NCI-H2227 (cell line): Measurements from ENCODE around the gene MCOLN1.
A peak's percentile ranks its signal among the peaks of the same experiment; 100 is the strongest.
"Not testable (repeated sequence)": the region's sequence is repeated elsewhere in the genome, so short reads cannot be mapped to it uniquely, and the experiment has no call there.

Experiments
- DNase-seq: peaks from one replicate; lab custom pipeline; 2025; ENCODE audit not compliant: unreplicated experiment; lab: John Stamatoyannopoulos, UW

The MCOLN1 gene

DNA sequence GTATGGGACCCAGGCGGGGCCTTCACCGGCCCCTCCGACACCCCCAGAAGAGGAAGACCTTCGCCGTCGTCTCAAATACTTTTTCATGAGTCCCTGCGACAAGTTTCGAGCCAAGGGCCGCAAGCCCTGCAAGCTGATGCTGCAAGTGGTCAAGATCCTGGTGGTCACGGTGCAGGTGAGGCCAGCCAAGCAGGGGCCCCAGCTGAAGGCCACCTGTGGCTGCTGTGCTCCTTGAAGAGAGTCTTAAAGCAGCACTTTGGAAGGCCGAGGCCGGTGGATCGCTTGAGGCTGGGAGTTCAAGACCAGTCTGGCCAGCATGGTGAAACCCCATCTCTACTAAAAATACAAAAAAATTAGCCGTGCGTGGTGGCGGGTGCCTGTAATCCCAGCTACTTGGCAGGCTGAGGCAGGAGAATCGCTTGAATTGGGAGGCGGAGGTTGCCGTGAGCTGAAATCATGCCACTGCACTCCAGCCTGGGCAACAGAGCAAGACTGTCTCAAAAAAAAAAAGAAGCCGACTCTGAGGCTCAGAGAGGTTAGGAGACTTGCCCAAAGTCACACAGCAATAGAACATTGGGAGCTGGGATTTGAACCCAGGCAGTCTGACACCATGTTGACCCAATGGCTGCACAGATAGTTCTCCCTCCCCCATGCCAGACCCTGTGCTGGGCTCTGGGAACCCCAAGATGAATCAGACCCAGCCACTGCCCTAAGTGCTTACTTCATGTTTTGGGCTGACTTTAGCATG lies 2.7 kb downstream of the MCOLN1 start:
- no peak for DNase-seq

DNA sequence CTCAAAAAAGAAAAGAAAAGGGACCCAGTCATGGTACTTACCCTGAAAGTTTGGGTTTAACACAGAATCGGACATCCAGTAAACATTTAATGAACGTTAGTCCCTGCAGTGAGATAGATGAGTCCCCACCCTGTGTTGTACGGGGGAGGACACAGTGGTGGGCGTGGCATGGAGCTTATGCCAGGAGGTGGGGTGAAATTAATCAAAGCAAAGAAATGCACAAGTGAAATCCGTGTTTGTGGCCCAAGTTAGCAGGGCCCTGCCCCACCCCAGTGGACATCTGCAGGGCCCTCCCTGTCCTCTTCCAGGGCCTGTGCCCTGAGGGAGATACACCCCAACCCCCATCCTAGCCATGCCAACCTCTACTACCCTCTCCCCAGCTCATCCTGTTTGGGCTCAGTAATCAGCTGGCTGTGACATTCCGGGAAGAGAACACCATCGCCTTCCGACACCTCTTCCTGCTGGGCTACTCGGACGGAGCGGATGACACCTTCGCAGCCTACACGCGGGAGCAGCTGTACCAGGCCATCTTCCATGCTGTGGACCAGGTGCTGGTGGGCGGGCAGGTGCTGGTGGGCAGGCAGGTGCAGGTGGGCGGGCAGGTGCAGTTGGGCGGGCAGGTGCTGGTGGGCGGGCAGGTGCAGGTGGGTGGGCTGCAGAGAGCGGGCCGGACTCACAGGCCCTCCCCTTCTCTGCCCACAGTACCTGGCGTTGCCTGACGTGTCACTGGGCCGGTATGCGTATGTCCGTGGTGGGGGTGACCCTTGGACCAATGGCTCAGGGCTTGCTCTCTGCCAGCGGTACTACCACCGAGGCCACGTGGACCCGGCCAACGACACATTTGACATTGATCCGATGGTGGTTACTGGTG lies 3.9 kb downstream of the MCOLN1 start:
- no peak for DNase-seq

DNA sequence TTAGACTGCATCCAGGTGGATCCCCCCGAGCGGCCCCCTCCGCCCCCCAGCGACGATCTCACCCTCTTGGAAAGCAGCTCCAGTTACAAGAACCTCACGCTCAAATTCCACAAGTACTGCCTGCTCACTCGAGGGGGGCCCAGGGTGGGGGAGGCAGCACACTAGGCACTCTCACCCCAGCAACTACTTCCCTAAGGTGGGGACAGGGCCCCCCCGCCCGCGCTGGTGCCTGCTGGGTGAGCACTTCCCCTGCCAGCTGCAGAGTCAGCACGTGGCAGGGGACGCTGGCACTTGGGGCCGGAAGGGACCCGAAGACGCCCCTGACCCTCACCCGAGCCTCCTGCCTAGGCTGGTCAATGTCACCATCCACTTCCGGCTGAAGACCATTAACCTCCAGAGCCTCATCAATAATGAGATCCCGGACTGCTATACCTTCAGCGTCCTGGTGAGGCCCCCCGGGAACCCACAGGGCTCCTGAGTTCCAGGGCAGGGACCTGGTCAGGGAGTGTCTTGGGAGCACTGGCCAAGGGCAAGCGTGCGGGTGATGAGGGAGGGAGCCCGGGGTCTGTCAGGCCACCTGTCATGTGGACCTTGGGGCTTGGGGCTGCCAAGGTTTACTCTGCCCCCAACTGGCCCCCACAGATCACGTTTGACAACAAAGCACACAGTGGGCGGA lies 5.2 kb downstream of the MCOLN1 start:
- no peak for DNase-seq

DNA sequence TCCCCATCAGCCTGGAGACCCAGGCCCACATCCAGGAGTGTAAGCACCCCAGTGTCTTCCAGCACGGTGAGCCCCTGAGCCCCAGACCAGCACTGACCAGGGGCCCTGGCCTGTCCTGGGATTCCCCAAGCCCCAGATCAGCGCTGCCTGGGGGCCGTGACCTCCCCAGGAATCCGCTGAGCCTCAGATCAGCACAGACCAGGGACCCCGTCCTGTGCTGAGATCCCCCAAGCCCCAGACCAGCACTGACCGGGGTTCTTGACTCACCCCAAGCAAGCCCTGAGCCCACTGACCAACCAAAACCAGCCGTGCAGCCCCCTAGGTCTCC lies 5.7 kb downstream of the MCOLN1 start:
- DNase-seq = no peak

DNA sequence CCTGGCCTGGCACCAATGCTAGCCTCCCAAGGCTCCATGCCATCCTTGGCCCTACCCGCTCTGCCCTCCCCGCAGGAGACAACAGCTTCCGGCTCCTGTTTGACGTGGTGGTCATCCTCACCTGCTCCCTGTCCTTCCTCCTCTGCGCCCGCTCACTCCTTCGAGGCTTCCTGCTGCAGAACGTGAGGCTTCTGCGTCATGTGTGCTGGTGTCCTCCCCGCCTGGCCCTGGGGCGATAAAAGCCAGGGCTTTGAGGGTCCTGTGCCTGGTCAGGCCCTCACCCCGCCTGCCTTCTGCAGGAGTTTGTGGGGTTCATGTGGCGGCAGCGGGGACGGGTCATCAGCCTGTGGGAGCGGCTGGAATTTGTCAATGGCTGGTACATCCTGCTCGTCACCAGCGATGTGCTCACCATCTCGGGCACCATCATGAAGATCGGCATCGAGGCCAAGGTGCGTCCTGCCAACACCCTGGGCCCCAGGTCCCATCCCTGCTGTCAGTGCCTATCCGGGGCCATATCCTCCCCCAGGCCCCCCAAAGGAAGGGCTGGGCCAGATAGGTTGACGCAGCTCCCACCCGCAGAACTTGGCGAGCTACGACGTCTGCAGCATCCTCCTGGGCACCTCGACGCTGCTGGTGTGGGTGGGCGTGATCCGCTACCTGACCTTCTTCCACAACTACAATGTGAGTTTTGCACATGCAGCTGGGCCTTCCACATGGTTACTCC lies 6.3 kb downstream of the MCOLN1 start:
- no peak for DNase-seq

DNA sequence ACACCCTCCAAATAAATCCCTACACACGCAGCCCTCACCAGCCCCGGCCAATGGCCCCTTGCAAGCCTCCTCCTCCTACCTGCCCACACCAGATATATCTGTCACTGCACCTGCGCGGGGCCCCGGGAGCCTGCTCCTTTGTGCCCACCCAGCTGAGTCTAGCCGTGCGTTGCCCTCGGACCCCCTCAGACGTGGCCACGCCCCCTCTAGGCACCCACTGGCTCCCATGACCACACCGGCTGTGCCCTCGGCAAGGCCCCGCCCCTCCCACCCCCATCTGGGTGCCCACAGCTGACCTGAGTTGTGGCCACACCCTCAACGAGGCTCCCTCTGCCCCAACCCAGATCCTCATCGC lies 6.8 kb downstream of the MCOLN1 start:
- no peak for DNase-seq

DNA sequence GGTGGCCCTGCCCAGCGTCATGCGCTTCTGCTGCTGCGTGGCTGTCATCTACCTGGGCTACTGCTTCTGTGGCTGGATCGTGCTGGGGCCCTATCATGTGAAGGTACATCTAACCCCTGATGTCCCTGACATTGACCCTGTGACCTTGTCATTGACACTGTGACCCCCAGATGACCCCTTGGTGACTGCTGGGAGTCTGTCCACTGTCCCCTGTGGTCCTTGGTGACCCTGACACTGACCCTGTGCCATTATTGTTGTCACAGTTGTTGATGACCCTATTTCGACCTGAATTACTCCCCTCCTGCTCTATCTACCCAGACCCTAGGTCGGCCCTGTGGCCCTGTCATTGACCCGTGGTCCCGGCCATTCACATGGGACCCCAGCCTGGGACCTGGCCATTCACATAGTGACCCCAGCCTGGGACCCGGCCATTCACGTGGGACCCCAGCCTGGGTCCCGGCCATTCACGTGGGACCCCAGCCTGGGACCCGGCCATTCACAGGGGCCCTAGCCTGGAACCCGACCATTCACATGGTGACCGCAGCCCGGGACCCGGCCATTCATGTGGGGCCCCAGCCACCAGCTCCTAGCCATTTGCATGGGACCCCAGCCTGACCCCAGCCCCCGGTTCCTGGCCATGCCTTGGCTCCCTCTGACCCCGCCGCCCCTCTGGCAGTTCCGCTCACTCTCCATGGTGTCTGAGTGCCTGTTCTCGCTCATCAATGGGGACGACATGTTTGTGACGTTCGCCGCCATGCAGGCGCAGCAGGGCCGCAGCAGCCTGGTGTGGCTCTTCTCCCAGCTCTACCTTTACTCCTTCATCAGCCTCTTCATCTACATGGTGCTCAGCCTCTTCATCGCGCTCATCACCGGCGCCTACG lies 7.4 kb downstream of the MCOLN1 start:
- no peak for DNase-seq

DNA sequence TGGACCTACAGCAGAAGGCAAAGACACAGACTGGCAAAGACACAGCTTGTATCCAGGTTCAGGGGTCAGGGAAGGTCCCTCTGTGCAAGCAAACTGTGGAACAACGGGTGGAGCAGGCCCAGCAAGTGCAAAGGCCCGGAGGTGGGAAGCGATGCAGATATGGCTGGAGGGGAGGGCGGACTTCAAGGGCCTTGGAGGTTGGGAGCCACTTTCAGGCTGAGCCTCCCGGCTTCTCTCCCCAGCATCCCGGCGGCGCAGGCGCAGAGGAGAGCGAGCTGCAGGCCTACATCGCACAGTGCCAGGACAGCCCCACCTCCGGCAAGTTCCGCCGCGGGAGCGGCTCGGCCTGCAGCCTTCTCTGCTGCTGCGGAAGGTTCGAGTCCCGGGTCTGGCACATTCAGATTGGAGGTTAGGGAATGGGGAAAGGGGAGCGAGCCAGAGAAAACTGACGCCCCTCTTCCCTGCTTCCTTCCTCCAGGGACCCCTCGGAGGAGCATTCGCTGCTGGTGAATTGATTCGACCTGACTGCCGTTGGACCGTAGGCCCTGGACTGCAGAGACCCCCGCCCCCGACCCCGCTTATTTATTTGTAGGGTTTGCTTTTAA lies 11.0 kb downstream of the MCOLN1 start:
- DNase-seq = peak; percentile 87

DNA sequence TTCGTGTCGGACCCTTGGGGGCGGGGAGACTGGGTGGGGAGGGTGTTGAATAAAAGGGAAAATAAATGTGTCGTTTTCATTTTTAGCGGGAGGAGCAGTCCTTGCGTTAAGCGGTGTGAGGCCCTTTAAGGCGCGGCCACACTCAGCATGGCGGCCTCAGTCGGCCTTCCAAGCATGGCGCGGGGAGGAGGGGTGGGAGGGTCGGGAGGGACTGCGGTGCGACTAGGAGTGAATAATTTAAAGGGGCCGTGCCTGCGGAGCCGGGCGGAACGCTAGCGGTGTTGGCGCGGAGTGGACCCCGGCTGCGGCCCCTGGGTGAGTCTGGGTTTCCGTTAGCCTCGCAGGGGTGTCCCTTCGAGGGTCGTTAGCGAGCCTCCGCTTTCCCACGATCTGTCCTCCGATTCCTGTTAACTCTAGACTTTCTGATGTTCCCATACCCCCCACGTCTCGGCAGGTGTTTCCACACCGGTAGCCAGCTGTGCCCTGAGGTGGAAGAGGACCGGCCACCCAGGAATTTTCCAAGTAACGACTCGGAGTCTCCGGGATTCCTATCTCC lies 11.6 kb downstream of the MCOLN1 start:
- peak; percentile 89 for DNase-seq

DNA sequence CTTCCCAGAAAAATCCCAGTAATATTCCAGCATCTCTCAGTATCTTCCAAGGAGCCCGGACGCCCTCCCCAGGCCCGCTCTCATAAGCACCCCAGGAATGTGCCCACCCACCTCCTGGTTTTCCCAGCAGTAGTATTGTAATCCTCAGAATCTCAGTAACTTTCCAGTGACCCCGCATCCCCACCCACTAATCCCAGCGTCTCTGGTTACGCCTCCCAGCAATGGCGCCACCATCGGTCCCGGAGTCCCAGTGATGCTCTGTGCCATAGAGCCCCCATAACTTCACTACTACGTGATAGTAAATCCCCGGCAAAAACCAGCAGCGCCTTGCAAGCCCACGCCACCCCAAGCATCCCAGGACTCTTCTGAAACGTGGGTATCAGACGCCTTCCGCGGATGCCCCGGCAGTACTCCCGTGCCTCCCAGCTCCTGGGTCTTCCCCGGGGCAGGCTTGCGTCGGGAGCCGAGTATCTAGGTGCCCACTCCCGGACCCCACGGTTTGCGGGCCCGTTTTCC lies 12.2 kb downstream of the MCOLN1 start:
- DNase-seq = peak; percentile 42

DNA sequence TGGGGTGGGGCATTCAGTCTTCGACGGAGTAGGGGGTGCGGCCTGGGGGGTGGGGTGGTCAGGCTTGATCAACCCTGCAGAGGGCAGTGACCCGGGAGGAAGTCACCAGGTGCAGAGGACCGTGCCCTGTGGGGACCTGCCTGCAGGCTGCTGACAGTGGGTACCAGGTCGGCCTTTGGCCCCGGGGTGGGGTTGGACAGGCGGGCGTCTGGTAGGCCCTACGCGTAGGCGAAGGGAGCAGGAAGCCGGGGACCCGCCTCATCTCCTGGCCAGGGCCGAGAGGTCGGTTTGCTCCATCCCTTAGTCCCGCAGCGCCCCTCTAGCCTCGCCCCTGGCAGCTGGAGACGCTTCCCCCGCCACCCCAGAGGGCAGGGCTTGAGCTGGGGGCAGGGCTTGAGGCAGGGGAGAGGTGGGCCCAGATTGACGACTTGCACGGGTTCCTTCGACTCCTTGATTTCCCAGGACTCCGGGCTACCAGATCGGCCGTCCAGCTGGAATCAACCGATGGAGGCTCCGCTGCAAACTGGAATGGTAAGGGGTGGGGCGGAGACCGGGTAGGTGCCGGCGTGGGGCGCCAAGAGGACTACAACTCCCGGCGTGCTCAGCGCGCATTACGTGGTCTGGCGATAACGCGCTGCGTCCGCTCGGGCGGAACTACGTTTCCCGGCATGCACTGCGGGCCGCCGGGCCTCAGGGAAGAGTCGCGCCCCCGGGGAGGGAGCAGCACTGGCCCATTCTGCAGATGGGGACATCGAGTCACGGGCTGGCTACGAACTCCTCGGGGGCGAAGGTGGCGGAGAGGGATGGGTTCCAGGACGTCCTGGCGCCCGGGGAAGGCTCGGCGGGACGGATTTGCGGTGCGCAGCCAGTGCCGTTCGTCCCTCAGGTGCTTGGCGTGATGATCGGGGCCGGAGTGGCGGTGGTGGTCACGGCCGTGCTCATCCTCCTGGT lies 12.9 kb downstream of the MCOLN1 start, which contains the start of gene PNPLA6:
Gene PNPLA6, plus strand, starts transcription at position 671 of the 951 bp plus-strand sequence. Its CDS starts 72 bp downstream, at position 743.
- DNase-seq = peak; percentile 93

DNA sequence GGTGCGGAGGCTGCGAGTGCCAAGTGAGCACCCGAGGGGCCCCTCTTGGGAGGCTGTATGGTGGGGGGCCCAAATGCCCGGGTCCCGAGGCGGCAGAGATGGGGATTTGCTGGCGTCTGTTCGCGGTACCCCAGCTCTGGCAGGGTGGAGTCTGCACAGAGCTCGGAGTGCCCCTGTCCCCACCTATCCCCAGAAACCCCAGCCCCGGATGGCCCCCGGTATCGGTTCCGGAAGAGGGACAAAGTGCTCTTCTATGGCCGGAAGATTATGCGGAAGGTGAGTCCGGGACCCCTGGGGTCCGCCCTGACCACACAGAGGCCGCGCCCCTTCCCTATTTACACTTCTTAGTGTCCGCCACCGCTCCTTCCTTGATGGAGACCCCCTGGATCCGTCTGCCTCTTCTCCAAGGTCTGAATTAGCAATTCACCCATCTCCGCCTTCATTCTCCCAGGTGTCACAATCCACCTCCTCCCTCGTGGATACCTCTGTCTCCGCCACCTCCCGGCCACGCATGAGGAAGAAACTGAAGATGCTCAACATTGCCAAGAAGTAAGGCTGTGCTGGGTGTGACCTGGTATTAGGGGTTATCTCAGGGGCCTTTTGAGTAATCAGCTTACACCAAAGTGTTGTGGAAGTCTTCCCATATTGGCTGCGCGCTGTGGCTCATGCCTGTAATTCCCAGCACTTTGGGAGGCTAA lies 13.7 kb downstream of the MCOLN1 start:
- DNase-seq = no peak

DNA sequence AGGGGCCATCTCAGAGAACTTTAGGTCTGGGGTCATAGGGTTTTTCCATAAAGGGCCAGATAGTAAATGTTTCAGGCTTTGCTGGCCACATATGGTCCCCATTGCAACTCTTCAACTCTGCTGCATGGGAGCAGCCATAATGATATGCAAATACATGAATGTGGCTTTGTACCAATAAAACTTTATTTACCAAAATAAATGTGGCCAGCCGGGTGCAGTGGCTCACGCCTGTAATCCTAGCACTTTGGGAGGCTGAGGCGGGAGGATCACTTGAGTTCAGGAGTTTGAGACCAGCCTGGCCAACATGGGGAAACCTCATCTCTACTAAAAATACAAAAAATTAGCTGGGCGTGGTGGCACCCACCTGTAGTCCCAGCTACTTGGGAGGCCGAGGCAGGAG lies 16.6 kb downstream of the MCOLN1 start:
- not testable (repeated sequence) for DNase-seq

DNA sequence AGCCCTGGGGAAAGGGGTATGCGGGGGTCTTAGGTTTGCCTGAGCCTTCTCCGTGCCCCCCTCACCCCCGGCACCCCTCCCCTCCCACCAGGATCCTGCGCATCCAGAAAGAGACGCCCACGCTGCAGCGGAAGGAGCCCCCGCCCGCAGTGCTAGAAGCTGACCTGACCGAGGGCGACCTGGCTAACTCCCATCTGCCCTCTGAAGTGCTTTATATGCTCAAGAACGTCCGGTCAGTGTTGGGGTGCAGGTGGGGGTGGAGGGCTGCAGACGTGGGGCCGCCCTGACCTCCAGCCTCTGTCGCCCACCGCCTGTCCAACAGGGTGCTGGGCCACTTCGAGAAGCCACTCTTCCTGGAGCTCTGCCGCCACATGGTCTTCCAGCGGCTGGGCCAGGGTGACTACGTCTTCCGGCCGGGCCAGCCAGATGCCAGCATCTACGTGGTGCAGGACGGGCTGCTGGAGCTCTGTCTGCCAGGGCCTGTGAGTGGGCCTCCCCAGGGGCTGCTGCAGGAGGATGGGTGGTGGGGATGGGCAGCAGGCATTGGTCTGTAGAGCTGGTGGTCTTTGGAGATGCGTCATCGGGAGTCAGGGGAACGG lies 17.5 kb downstream of the MCOLN1 start:
- DNase-seq = no peak

DNA sequence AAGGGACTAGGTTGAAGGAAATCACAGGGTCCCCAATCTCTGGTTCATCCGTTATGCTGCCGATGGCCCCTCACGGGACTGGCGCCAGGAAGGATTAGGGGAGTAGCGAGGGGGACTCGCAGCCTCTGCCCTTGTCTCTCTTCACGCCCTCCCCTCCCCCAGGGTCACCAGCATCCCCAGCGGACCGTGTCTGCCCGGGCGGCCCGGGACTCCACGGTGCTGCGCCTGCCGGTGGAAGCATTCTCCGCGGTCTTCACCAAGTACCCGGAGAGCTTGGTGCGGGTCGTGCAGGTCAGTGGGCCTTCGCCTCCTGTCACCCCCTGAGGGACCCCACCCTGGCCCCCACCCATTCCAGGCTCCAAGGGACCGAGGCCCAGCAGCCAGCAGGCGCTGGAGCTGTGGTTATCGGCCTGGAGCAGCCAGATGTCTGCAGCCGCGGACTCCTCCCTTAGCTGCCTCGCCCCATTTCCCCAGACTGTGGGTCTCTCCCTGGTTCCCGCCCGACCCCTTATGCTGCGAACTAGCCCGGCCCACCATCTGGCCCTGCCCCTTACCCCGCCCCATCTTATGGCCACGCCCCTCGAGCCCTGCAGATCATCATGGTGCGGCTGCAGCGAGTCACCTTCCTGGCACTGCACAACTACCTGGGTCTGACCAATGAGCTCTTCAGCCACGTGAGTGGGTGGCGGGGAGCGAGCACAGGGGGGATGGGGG lies 18.5 kb downstream of the MCOLN1 start:
- no peak for DNase-seq

DNA sequence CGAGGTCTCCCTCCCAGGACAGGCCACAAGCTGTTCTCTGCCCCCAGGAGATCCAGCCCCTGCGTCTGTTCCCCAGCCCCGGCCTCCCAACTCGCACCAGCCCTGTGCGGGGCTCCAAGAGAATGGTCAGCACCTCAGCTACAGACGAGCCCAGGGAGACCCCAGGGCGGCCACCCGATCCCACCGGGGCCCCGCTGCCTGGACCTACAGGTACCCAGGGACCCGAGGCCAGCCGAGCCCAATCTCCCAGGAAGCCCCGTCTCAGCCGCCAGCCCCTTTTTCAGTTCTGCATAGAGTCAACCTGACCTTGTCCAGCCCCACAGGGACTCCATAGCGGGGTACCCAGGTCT lies 19.0 kb downstream of the MCOLN1 start:
- DNase-seq = no peak
